ENCODE results near the gene C1orf216. TPM values are rescaled to one million over a fixed set of nuclear protein-coding genes. Genes with fewer than 3 reads are reported as not detected.
"Not testable (repeated sequence)": the region's sequence is repeated elsewhere in the genome, so short reads cannot be mapped to it uniquely, and the experiment has no call there.

The C1orf216 gene
- total RNA-seq, 1 experiment from 2014 or later = 5.1 TPM

- no peak for DNase-seq (ENCODE audit: extremely low read depth, low read depth)
Measured at GRCh38 chr1:35707601-35708440, 10.9 kb downstream of the C1orf216 start.

GRCh38 chr1:35706846-35707600 lies 11.7 kb downstream of the C1orf216 start:
- no peak for DNase-seq (ENCODE audit: extremely low read depth, low read depth)

GRCh38 chr1:35702508-35702907 lies 16.2 kb downstream of the C1orf216 start:
- DNase-seq (ENCODE audit: extremely low read depth, low read depth) = no peak

DNA sequence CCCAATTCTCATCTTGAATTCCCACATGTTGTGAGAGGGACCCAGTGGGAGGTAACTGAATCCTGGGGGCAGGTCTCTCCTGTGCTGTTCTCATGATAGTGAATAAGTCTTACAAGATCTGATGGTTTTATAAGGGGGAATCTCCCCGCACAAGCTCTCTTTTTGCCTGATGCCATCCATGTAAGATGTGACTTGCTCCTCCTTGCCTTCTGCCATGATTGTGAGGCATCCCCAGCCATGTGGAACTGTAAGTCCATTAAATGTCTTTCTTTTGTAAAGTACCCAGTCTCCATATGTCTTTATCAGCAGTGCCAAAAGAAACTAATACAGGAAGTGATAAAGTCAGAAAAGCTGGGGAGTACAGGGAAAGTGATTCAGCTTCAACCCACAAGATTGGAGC lies 19.5 kb downstream of the C1orf216 start:
- DNase-seq (ENCODE audit: extremely low read depth, low read depth) = not testable (repeated sequence)

DNA sequence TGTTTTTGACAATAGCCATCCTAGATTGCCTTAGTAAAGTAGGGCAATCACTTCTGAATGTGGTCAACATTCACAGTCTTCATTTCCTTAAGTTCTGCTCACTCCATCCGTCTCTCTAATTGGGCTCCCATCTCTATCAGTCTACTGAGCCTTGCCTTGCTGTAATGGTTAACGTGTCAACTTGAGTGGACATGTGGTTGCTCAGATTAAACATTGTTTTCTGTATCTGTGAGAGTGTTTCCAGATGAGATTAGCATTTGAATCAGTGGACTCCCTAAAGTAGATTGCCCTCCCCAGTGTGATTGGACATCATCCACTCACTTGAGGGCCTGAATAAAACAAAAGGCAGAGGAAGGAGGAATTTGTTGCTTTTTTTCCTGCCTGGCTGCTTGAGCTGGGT lies 26.4 kb downstream of the C1orf216 start:
- DNase-seq (ENCODE audit: extremely low read depth, low read depth) = no peak

GRCh38 chr1:35691571-35692220 lies 27.0 kb downstream of the C1orf216 start:
- no peak for DNase-seq (ENCODE audit: extremely low read depth, low read depth)

DNA sequence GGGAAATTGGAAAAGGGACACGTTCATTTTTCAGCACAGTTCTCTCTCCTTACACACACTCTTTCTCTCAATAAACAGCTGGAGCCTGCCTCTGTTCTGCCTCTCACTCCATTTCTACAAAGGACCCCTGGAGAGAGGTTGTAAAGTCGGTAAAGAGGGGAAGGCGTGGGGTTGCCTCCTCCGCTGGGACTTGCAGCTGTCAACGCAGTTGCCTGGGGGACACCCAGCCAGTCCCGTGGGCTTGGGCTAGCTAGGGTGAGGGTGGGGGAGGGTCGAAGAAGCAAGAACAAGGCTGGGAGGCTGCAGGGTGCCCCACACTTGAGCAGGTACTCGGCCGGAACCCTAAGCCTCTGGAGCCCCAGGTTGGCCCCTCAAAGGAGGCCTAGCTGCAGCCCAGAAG lies 27.6 kb downstream of the C1orf216 start:
- DNase-seq (ENCODE audit: extremely low read depth, low read depth) = no peak

DNA sequence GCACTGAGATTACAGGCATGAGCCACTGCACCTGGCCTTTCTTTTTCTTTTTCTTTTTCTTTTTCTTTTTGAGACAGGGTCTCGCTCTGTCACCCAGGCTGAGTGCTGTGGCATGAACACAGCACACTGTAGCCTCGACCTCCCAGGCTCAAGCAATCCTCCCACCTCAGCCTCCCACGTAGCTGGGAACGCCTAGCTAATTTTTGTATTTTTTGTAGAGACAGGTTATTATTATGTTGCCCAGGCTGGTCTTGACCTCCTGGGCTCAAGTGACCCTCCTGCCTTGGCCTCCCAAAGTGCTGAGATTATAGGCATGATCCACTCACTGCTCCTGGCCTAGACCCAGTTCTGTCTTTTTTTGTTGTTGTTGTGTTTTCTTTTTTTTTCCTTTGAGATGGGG lies 28.6 kb downstream of the C1orf216 start:
- DNase-seq (ENCODE audit: extremely low read depth, low read depth) = not testable (repeated sequence)

DNA sequence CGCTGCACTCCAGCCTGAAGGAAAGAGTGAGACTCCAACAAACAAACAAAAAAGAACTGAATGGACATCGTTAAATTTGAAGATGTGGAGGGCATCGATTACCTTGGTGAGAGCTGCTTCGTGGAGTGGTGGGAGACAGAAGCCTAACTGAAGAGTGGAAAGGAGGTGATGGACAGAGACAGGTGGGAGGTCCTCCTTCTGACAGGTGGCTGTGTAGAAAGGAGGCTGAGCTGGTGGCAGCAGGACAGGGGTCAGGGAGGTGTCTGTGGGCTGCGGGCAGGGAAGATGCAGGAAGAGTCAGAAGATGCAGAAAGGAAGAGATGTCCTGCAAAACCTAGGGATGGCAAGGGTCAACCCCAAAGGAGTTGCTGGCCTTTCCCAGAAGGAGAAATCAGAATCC lies 30.5 kb downstream of the C1orf216 start:
- DNase-seq (ENCODE audit: extremely low read depth, low read depth) = no peak

DNA sequence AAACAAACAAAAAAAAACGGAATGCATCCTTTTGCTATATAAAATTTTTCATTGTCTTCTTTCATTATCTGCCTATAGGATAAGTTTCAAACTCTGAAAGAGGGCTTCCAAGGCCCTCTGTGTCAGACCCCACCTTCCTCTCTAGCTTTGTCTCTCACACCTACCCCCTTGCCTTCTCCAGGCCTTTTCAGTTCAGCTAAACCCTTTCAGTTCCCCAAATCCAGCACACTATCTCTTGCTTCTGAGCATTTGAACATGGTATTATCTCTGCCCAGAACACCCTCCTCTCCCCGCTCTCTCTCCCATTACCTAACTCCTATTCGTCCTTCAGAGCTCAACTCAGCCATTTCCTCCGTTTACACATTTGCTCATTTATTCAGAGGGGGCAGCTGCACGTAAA lies 35.7 kb downstream of the C1orf216 start:
- DNase-seq (ENCODE audit: extremely low read depth, low read depth) = no peak

- DNase-seq (ENCODE audit: extremely low read depth, low read depth) = no peak
Measured at GRCh38 chr1:35680271-35680670, 38.4 kb downstream of the C1orf216 start.

- no peak for DNase-seq (ENCODE audit: extremely low read depth, low read depth)
Measured at GRCh38 chr1:35675773-35676172, 42.9 kb downstream of the C1orf216 start.

DNA sequence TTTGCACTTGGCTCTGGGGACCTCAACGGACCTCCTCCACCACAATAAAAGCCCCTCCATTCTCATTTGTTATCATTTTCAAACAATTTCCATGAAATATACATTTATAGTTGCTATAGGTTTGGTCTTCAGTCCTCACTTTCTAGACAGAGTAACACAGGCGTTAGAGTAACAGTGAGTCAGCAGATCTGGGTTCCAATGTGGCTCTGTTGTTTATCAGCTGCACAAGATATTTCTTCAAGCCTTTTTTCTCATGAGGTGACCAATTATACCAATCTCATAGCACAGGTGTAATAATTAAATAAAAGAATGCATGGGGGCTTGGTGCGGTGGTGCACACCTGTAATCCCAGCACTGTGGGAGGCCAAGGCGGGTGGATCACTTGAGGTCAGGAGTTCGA lies 44.6 kb downstream of the C1orf216 start:
- DNase-seq (ENCODE audit: extremely low read depth, low read depth) = no peak

- no peak for DNase-seq (ENCODE audit: extremely low read depth, low read depth)
Measured at GRCh38 chr1:35672116-35672515, 46.6 kb downstream of the C1orf216 start.

- no peak for DNase-seq (ENCODE audit: extremely low read depth, low read depth)
Measured at GRCh38 chr1:35668506-35668905, 50.2 kb downstream of the C1orf216 start.

GRCh38 chr1:35666916-35667315 lies 51.8 kb downstream of the C1orf216 start:
- DNase-seq (ENCODE audit: extremely low read depth, low read depth) = no peak

- no peak for DNase-seq (ENCODE audit: extremely low read depth, low read depth)
Measured at GRCh38 chr1:35666216-35666615, 52.5 kb downstream of the C1orf216 start.

Measured in NCI-H460 (cell line).